ENCODE measurements around the gene BAMBI.

DNA sequence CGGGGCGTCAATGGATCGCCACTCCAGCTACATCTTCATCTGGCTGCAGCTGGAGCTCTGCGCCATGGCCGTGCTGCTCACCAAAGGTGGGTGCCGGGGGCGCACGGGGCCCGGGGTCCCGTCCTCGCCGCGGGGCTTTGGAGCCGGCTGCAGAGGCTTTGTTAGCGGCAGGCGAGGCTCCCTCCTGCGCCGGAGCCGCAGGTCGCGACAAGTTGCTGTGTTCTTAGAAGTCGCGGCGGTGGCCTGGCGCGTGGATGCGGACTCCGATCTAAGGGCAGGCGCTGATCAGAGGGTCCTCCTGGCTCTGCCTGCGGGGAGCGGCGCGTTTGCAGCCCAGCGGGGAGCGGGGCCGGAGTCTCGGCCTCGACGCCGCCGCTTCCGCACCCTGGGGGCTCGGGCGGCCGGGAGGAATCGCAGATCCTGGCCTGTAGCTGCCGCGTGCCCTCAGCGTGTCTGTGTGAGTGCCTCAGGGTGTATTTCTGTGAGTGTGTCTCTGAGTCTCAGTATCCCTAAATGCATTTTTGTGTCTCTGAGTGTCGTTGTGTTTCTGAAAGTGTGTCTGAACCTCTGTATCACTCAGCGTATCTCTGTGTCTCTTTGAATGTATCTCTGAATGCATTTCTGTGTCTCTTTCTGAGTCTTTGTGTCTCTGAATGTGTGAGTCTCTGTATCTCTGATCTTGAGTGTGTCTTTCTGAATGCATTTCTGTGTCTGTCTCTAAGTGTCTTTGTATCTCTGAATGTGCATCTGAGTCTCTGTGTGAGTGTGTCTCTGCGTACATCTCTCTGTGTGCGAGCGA lies 766 bp downstream of the BAMBI start:
- TF ChIP-seq POLR2A (IDR thresholded peaks at IDR 0.05; ENCODE audit: low read length) (no peak), GATA1 (IDR thresholded peaks at IDR 0.05; ENCODE audit: low read depth, low read length) (no peak)
